IMR-90 (cell line): Measurements from ENCODE around the gene AARSD1. TPM values are rescaled to one million over a fixed set of nuclear protein-coding genes. Genes with fewer than 3 reads are reported as not detected.

Experiments
- ATAC-seq: fragments of 200-7000 bp; cut with Tn5 transposase; 2 replicates; pipeline ENCODE4 v1.9.1; 2020; ENCODE audit warnings: low read depth, mild to moderate bottlenecking, moderate library complexity
- BruUV-seq: library from RNA; stranded (reverse); fragments of 400-500 nt; replicated peaks from 2 replicates; lab custom pipeline; 2021; lab: Mats Ljungman, UMichigan
- CTCF ChIA-PET: fragments of 300-600 bp; formaldehyde crosslinking; extraction: SDS; loops from one replicate; lab custom pipeline; 2021; ENCODE audit warnings: antibody characterized with exemption; lab: Yijun Ruan, JAX
- POLR2A ChIA-PET: fragments of 300-600 bp; sonication (Branson Sonifier 250); formaldehyde crosslinking; loops from one replicate; lab custom pipeline; 2022; ENCODE audit warnings: antibody characterized with exemption; ENCODE audit not compliant: unreplicated experiment; lab: Charles Lee
- DNase-seq: peaks from one replicate; pipeline ENCODE4 v3.0.0; 2013
- H2AFZ ChIP-seq: replicated peaks from 2 replicates; pipeline ENCODE3; 2013; ENCODE audit warnings: low read length, mild to moderate bottlenecking; ENCODE audit not compliant: poor library complexity
- H2AK5ac ChIP-seq: 2 replicates; pipeline ENCODE4 v1.6.1; 2013; ENCODE audit warnings: low read depth, low read length, inconsistent platforms
- H2AK9ac ChIP-seq: replicated peaks from 2 replicates; pipeline ENCODE3; 2013; ENCODE audit warnings: mild to moderate bottlenecking, low read depth, low read length, moderate library complexity; ENCODE audit not compliant: poor library complexity
- H2BK120ac ChIP-seq: 2 replicates; pipeline ENCODE4 v1.6.1; 2013; ENCODE audit warnings: low read depth, low read length, inconsistent platforms
- H2BK15ac ChIP-seq: 3 replicates; pipeline ENCODE4 v1.6.1; 2013; ENCODE audit warnings: low read depth, low read length, inconsistent platforms
- H2BK20ac ChIP-seq: 2 replicates; pipeline ENCODE4 v1.6.1; 2013; ENCODE audit warnings: low read depth, mild to moderate bottlenecking, inconsistent platforms, low read length, moderate library complexity
- H2BK5ac ChIP-seq: 2 replicates; pipeline ENCODE4 v1.6.1; 2013; ENCODE audit warnings: mild to moderate bottlenecking, low read depth, low read length, inconsistent platforms; ENCODE audit not compliant: poor library complexity, severe bottlenecking
- H3K14ac ChIP-seq: replicated peaks from 2 replicates; pipeline ENCODE4 v1.6.1; 2013; ENCODE audit warnings: low read depth, low read length, inconsistent platforms
- H3K18ac ChIP-seq: 2 replicates; pipeline ENCODE4 v1.6.1; 2013; ENCODE audit warnings: low read depth, low read length, control low read depth
- H3K23ac ChIP-seq: 2 replicates; pipeline ENCODE4 v1.6.1; 2013; ENCODE audit warnings: low read depth, low read length, inconsistent platforms
- H3K27ac ChIP-seq: 2 replicates; pipeline ENCODE4 v1.5.1; 2013; ENCODE audit warnings: mild to moderate bottlenecking, control low read depth, low read length; ENCODE audit not compliant: insufficient read depth
- H3K27me3 ChIP-seq: 2 replicates; pipeline ENCODE4 v1.6.1; 2013; ENCODE audit warnings: low read length; ENCODE audit not compliant: control insufficient read depth, insufficient read depth
- H3K36me3 ChIP-seq: 2 replicates; pipeline ENCODE4 v1.6.1; 2013; ENCODE audit warnings: low read length, mixed read lengths; ENCODE audit not compliant: control insufficient read depth, insufficient read depth
- H3K4ac ChIP-seq: 2 replicates; pipeline ENCODE4 v1.6.1; 2013; ENCODE audit warnings: low read depth, low read length, inconsistent platforms
- H3K4me1 ChIP-seq: 2 replicates; pipeline ENCODE4 v1.6.1; 2013; ENCODE audit warnings: low read length, mixed read lengths; ENCODE audit not compliant: control insufficient read depth, insufficient read depth
- H3K4me2 ChIP-seq: 2 replicates; pipeline ENCODE4 v1.6.1; 2013; ENCODE audit warnings: low read depth, mild to moderate bottlenecking, control low read depth, low read length, moderate library complexity
- H3K4me3 ChIP-seq: 2 replicates; pipeline ENCODE4 v1.5.1; 2013; ENCODE audit warnings: low read depth, mild to moderate bottlenecking, control low read depth, low read length, moderate library complexity; ENCODE audit not compliant: insufficient read depth
- H3K56ac ChIP-seq: 2 replicates; pipeline ENCODE4 v1.6.1; 2013; ENCODE audit warnings: low read length, inconsistent platforms; ENCODE audit not compliant: insufficient read depth; ENCODE audit errors: extremely low read depth
- H3K79me1 ChIP-seq, 2 experiments: 2 replicates each; pipeline ENCODE4 v1.6.1; 2013; ENCODE audit warnings: low read length in 2 of 2, inconsistent platforms in 1 of 2, low read depth in 1 of 2
- H3K9ac ChIP-seq: 2 replicates; pipeline ENCODE4 v1.6.1; 2013; ENCODE audit warnings: low read depth, low read length, control low read depth
- H3K9me1 ChIP-seq: 2 replicates; pipeline ENCODE4 v1.6.1; 2013; ENCODE audit warnings: low read length, inconsistent platforms; ENCODE audit not compliant: insufficient read depth
- H3K9me3 ChIP-seq: 2 replicates; pipeline ENCODE4 v1.6.1; 2013; ENCODE audit warnings: low read length; ENCODE audit not compliant: control insufficient read depth, insufficient read depth
- H4K20me1 ChIP-seq: 2 replicates; pipeline ENCODE4 v1.6.1; 2013; ENCODE audit warnings: low read length, inconsistent platforms; ENCODE audit not compliant: insufficient read depth
- H4K5ac ChIP-seq: 2 replicates; pipeline ENCODE4 v1.6.1; 2013; ENCODE audit warnings: mild to moderate bottlenecking, low read depth, low read length, control low read depth
- H4K8ac ChIP-seq, 2 experiments: 2 replicates each; pipeline ENCODE4 v1.6.1; 2013; ENCODE audit warnings: low read depth in 2 of 2, low read length in 2 of 2, control low read depth in 1 of 2, inconsistent platforms in 1 of 2
- H4K91ac ChIP-seq: 2 replicates; pipeline ENCODE4 v1.6.1; 2013; ENCODE audit warnings: low read depth, low read length, inconsistent platforms; ENCODE audit not compliant: insufficient read depth
- BHLHE40 ChIP-seq: fragments of 150-350 bp; IDR thresholded peaks from 2 replicates; pipeline ENCODE4 v1.6.1; 2016; ENCODE audit warnings: mild to moderate bottlenecking, low read depth, low read length
- CEBPB ChIP-seq: IDR thresholded peaks from 2 replicates; pipeline ENCODE4 v1.6.1; 2012; ENCODE audit warnings: low read depth, low read length, improper control_type of control experiment
- CHD1 ChIP-seq: IDR thresholded peaks from 2 replicates; pipeline ENCODE4 v1.6.1; 2012; ENCODE audit warnings: low read depth, low read length, improper control_type of control experiment
- FOS ChIP-seq: fragments of 150-350 bp; IDR thresholded peaks from 2 replicates; pipeline ENCODE4 v1.6.1; 2016; ENCODE audit warnings: low read depth, low read length
- MAFK ChIP-seq: IDR thresholded peaks from 2 replicates; pipeline ENCODE4 v1.6.1; 2012; ENCODE audit warnings: low read depth, low read length, improper control_type of control experiment
- MXI1 ChIP-seq: IDR thresholded peaks from 2 replicates; pipeline ENCODE4 v1.6.1; 2012; ENCODE audit warnings: low read depth, mild to moderate bottlenecking, low read length, moderate library complexity, borderline replicate concordance
- NFE2L2 ChIP-seq: fragments of 150-350 bp; IDR thresholded peaks from 2 replicates; pipeline ENCODE4 v1.6.1; 2016; ENCODE audit warnings: low read depth, mild to moderate bottlenecking, low read length
- RAD21 ChIP-seq: IDR thresholded peaks from 2 replicates; pipeline ENCODE4 v1.6.1; 2012; ENCODE audit warnings: low read length, improper control_type of control experiment
- RCOR1 ChIP-seq: IDR thresholded peaks from 2 replicates; pipeline ENCODE4 v1.6.1; 2012; ENCODE audit warnings: mild to moderate bottlenecking, low read length, improper control_type of control experiment; ENCODE audit not compliant: insufficient replicate concordance
- RFX5 ChIP-seq: IDR thresholded peaks from 2 replicates; pipeline ENCODE4 v1.8.0; 2012; ENCODE audit warnings: low read depth, mild to moderate bottlenecking, low read length, moderate library complexity
- SMC3 ChIP-seq: fragments of 150-350 bp; IDR thresholded peaks from 2 replicates; pipeline ENCODE4 v1.6.1; 2016; ENCODE audit warnings: low read depth, mild to moderate bottlenecking, antibody characterized with exemption, low read length, moderate library complexity
- WGBS, 2 experiments: methylation state at CpG; one replicate each; pipeline versions ENCODE4 v1.1.5 to v1.1.7; 2013; ENCODE audit warnings: missing lambda C conversion rate in 2 of 2; ENCODE audit not compliant: insufficient read length in 1 of 2; ENCODE audit errors: extremely low coverage in 2 of 2; 5-methylcytosine and 5-hydroxymethylcytosine counted together
- dilution Hi-C: fragments of 300-500 bp; cut with HindIII; formaldehyde crosslinking; loops from one replicate; pipeline ENCODE4 v1.14.3; 2018; ENCODE audit warnings: low sequenced_read_pairs; ENCODE audit not compliant: unreplicated experiment
- in situ Hi-C: fragments of 300-500 bp; cut with MboI; formaldehyde crosslinking; loops from 3 replicates; pipeline ENCODE4 v1.14.3; 2019; ENCODE audit warnings: low sequenced_read_pairs, inconsistent platforms, mixed read lengths
- intact Hi-C: fragments of 100-400 bp; cut with micrococcal nuclease; formaldehyde crosslinking; loops from 2 replicates; pipeline ENCODE4 v1.10.0; 2022
- polyA plus RNA-seq, 3 experiments: library from polyadenylated mRNA; depleted of rRNA; stranded (reverse); fragments of >200 nt; gene quantifications; 2 replicates each; pipeline ENCODE4 v1.2.3, GENCODE V29; 2012; ENCODE audit warnings: low replicate concordance in 1 of 3
- total RNA-seq: library from RNA; depleted of rRNA; stranded (reverse); fragments of >200 nt; gene quantifications from 2 replicates; pipeline ENCODE4 v1.2.3, GENCODE V29; 2012
- TF ChIP-seq, protein P1 (sequence below): fragments of 150-350 bp; IDR thresholded peaks from 2 replicates; pipeline ENCODE4 v1.6.1; 2016; ENCODE audit warnings: low read depth, mild to moderate bottlenecking, low read length, moderate library complexity, borderline replicate concordance
- TF ChIP-seq, protein P2 (sequence below): fragments of 150-350 bp; IDR thresholded peaks from 2 replicates; pipeline ENCODE4 v1.6.1; 2017; ENCODE audit warnings: mild to moderate bottlenecking, antibody characterized with exemption, low read length, low read depth
- TF ChIP-seq, protein P3 (sequence below): conservative IDR thresholded peaks from 2 replicates; pipeline ENCODE4 v1.5.1; 2012; ENCODE audit warnings: mild to moderate bottlenecking, low read depth, low read length, improper control_type of control experiment

Gene AARSD1
- total and polyA plus RNA-seq, 2 of the 4 experiments (the other 2 are of a cell fraction), result 55.0 to 58.9 TPM

DNA sequence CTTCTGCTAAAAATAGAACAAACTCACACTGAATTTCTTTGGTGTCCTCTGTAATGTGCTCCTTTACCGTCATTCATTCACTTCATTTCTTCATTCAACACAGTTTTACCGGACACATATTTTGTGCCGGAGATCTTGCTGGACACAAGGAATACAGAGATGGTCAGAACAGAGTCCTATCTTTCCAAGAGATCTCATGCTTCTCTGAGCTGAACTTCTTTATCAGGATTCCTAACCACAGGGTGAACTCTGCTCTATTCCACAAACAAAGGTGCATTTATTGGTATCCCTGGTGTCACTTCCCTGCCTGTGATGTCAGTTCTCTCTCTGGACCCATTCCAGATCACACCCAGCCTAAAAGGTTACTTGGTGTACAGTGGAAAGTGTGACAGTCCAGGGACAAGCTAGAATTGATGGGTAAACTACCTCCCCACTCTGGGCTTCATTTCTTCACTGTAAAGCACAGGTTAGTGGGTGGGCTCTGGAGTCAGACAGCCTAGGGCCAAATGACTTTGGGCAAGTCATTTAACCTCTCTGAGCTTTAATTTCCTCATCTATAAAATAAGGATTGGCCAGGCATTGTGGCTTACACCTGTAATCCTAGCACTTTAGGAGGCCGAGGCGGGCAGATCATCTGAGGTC is 46.5 kb upstream of the AARSD1 start:
- H3K4me1 ChIP-seq, result 0 out of 2 replicates have a peak, but pooled peaks cover 2% of the 10 kb centered on the region
- H3K9me1 ChIP-seq, result peaks cover 10% of the 10 kb centered on the region
- in situ Hi-C loops, result no loop called here
- H3K9ac ChIP-seq, result no peak overlapping the region
- H4K8ac ChIP-seq, result no peak overlapping the region
- no peaks in the 10 kb centered on the region for H3K9me3 ChIP-seq
- WGBS, 2 experiments, result 86% methylated on average over 2 of the region's 5 CpGs; no CpG with 5 or more reads in 1 of the 2 experiments
- no peak overlapping the region for H4K91ac ChIP-seq
- no peak overlapping the region for H4K5ac ChIP-seq
- H3K4me3 ChIP-seq, result no peak overlapping the region
- no peak overlapping the region for H3K23ac ChIP-seq
- POLR2A ChIA-PET, result no interaction called here
- dilution Hi-C loops, result no loop called here
- intact Hi-C loops, result no loop called here
- H3K36me3 ChIP-seq, result peaks cover 32% of the 10 kb centered on the region
- no peak overlapping the region for H3K4ac ChIP-seq
- H2BK20ac ChIP-seq, result no peak overlapping the region
- H3K14ac ChIP-seq, result no peak overlapping the region
- no peak for ATAC-seq
- no peak overlapping the region for H2BK5ac ChIP-seq
- no peak overlapping the region for H3K4me2 ChIP-seq
- H3K27me3 ChIP-seq, result no peaks in the 10 kb centered on the region
- no peak overlapping the region for H2AK5ac ChIP-seq
- H3K27ac ChIP-seq, result no peak overlapping the region
- H3K18ac ChIP-seq, result no peak overlapping the region
- peak overlapping the region; percentile 42 for H2AK9ac ChIP-seq
- peaks cover 0 to 28% of the 10 kb centered on the region in 2 experiments; a peak in 3 of 4 replicates for H3K79me1 ChIP-seq
- CTCF ChIA-PET, result no interaction called here
- H4K20me1 ChIP-seq, result peaks cover 2% of the 10 kb centered on the region; the same call in 1 of the 2 replicates
- H2BK15ac ChIP-seq, result no peak overlapping the region
- H2BK120ac ChIP-seq, result no peak overlapping the region
- TF ChIP-seq SMC3, result no peak
- TF ChIP-seq MAFK, result no peak
- TF ChIP-seq CHD1, result no peak
- TF ChIP-seq, protein P1, sequence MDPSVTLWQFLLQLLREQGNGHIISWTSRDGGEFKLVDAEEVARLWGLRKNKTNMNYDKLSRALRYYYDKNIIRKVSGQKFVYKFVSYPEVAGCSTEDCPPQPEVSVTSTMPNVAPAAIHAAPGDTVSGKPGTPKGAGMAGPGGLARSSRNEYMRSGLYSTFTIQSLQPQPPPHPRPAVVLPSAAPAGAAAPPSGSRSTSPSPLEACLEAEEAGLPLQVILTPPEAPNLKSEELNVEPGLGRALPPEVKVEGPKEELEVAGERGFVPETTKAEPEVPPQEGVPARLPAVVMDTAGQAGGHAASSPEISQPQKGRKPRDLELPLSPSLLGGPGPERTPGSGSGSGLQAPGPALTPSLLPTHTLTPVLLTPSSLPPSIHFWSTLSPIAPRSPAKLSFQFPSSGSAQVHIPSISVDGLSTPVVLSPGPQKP, result no peak
- no peak for TF ChIP-seq FOS
- TF ChIP-seq BHLHE40, result no peak
- no peak for TF ChIP-seq RAD21
- TF ChIP-seq, protein P2, sequence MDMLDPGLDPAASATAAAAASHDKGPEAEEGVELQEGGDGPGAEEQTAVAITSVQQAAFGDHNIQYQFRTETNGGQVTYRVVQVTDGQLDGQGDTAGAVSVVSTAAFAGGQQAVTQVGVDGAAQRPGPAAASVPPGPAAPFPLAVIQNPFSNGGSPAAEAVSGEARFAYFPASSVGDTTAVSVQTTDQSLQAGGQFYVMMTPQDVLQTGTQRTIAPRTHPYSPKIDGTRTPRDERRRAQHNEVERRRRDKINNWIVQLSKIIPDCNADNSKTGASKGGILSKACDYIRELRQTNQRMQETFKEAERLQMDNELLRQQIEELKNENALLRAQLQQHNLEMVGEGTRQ, result no peak
- no peak for TF ChIP-seq RFX5
- no peak for TF ChIP-seq NFE2L2
- no peak for TF ChIP-seq CEBPB
- no peak for TF ChIP-seq RCOR1
- TF ChIP-seq MXI1, result no peak
- TF ChIP-seq, protein P3, sequence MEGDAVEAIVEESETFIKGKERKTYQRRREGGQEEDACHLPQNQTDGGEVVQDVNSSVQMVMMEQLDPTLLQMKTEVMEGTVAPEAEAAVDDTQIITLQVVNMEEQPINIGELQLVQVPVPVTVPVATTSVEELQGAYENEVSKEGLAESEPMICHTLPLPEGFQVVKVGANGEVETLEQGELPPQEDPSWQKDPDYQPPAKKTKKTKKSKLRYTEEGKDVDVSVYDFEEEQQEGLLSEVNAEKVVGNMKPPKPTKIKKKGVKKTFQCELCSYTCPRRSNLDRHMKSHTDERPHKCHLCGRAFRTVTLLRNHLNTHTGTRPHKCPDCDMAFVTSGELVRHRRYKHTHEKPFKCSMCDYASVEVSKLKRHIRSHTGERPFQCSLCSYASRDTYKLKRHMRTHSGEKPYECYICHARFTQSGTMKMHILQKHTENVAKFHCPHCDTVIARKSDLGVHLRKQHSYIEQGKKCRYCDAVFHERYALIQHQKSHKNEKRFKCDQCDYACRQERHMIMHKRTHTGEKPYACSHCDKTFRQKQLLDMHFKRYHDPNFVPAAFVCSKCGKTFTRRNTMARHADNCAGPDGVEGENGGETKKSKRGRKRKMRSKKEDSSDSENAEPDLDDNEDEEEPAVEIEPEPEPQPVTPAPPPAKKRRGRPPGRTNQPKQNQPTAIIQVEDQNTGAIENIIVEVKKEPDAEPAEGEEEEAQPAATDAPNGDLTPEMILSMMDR, result no peak
- no TSS peak for BruUV-seq
- H2AFZ ChIP-seq, result no peak overlapping the region
- no peak for DNase-seq
- H3K56ac ChIP-seq, result no peak overlapping the region
